OCI-LY1 (cell line): ENCODE measurements around the gene OGG1.

ENCODE experiments used
- H2AFZ ChIP-seq: fragments of 200-600 bp; sonication (generic), shearing (Covaris generic); 2 replicates; pipeline ENCODE4 v1.6.0; 2014; ENCODE audit warnings: antibody characterized with exemption, mild to moderate bottlenecking, low read length
- H3F3A ChIP-seq: fragments of 200-600 bp; sonication (generic), shearing (Covaris generic); 2 replicates; pipeline ENCODE4 v1.6.0; 2014; ENCODE audit warnings: mild to moderate bottlenecking, antibody characterized with exemption, low read length, moderate library complexity; ENCODE audit not compliant: insufficient read depth
- H3K27ac ChIP-seq: fragments of 200-600 bp; sonication (generic); 2 replicates; pipeline ENCODE4 v1.5.1; 2014; ENCODE audit warnings: low read length, mixed run types, mild to moderate bottlenecking, low read depth; ENCODE audit not compliant: poor library complexity, severe bottlenecking
- H3K27me3 ChIP-seq: fragments of 200-600 bp; sonication (generic); 2 replicates; pipeline ENCODE4 v1.6.0; 2014; ENCODE audit warnings: antibody characterized with exemption, mild to moderate bottlenecking, low read length, moderate library complexity; ENCODE audit not compliant: insufficient read depth
- H3K36me3 ChIP-seq: fragments of 200-600 bp; sonication (generic); 2 replicates; pipeline ENCODE4 v1.6.1; 2014; ENCODE audit warnings: mild to moderate bottlenecking, antibody characterized with exemption, low read length, moderate library complexity, mixed read lengths; ENCODE audit not compliant: insufficient read depth
- H3K4me1 ChIP-seq: fragments of 200-600 bp; sonication (generic); 2 replicates; pipeline ENCODE4 v1.5.1; 2014; ENCODE audit warnings: mild to moderate bottlenecking, low read length, moderate library complexity; ENCODE audit not compliant: insufficient read depth, severe bottlenecking
- H3K4me2 ChIP-seq: fragments of 200-600 bp; sonication (generic), shearing (Covaris generic); 2 replicates; pipeline ENCODE4 v1.6.1; 2014; ENCODE audit warnings: low read length
- H3K4me3 ChIP-seq: fragments of 200-600 bp; sonication (generic); 2 replicates; pipeline ENCODE4 v1.5.1; 2014; ENCODE audit warnings: low read length, low read depth, mild to moderate bottlenecking, mixed read lengths; ENCODE audit not compliant: poor library complexity, severe bottlenecking
- H3K79me2 ChIP-seq: fragments of 200-600 bp; shearing (Covaris generic); 2 replicates; pipeline ENCODE4 v1.6.1; 2016; ENCODE audit warnings: mixed run types, low read length, mixed read lengths; ENCODE audit not compliant: insufficient read depth
- H3K9ac ChIP-seq: fragments of 200-600 bp; sonication (generic), shearing (Covaris generic); 2 replicates; pipeline ENCODE4 v1.6.1; 2014; ENCODE audit warnings: mild to moderate bottlenecking, low read length, mixed read lengths
- H3K9me2 ChIP-seq: fragments of 200-600 bp; sonication (generic), shearing (Covaris generic); 2 replicates; pipeline ENCODE4 v1.6.1; 2014; ENCODE audit warnings: low read depth, mild to moderate bottlenecking, low read length, mixed read lengths
- H3K9me3 ChIP-seq: fragments of 200-600 bp; shearing (Covaris generic); 2 replicates; pipeline ENCODE4 v1.6.1; 2014; ENCODE audit warnings: low read length, mixed read lengths
- H4K20me1 ChIP-seq: fragments of 200-600 bp; sonication (generic), shearing (Covaris generic); 2 replicates; pipeline ENCODE4 v1.6.0; 2016; ENCODE audit warnings: mild to moderate bottlenecking, low read length; ENCODE audit not compliant: insufficient read depth
- CTCF ChIP-seq: fragments of 200-600 bp; sonication (generic), shearing (Covaris generic); IDR thresholded peaks from 2 replicates; pipeline ENCODE4 v1.5.1; 2017; ENCODE audit warnings: mild to moderate bottlenecking, antibody characterized with exemption, low read length, moderate library complexity, mixed read lengths
- EZH2 ChIP-seq: fragments of 200-600 bp; sonication (generic), shearing (Covaris generic); IDR thresholded peaks from 2 replicates; pipeline ENCODE4 v1.8.0; 2017; ENCODE audit warnings: borderline replicate concordance, mixed run types, mild to moderate bottlenecking, antibody characterized with exemption, low read length, moderate library complexity, mixed read lengths

Gene OGG1

GRCh38 chr3:9704347-9705322 lies 45.1 kb upstream of the OGG1 start:
- no peaks in the 10 kb centered on the region for H4K20me1 ChIP-seq
- H3K27me3 ChIP-seq: peaks cover 8% of the 10 kb centered on the region
- H3K36me3 ChIP-seq: peaks cover 15% of the 10 kb centered on the region
- H3F3A ChIP-seq: no peaks in the 10 kb centered on the region
- H3K9me3 ChIP-seq: no peaks in the 10 kb centered on the region
- no peaks in the 10 kb centered on the region for H3K79me2 ChIP-seq
- H3K4me2 ChIP-seq: no peak overlapping the region; the same call in 1 of the 2 replicates
- H2AFZ ChIP-seq: no peak overlapping the region
- no peaks in the 10 kb centered on the region for H3K9me2 ChIP-seq
- no peak overlapping the region for H3K4me3 ChIP-seq
- TF ChIP-seq CTCF (no peak), EZH2 (no peak)
- H3K27ac ChIP-seq: no peak overlapping the region
- no peak overlapping the region for H3K9ac ChIP-seq
- H3K4me1 ChIP-seq: no peaks in the 10 kb centered on the region

GRCh38 chr3:9710174-9710739 lies 39.5 kb upstream of the OGG1 start:
- Histone ChIP-seq H3K27ac (no peak overlapping the region), H3F3A (no peaks in the 10 kb centered on the region), H3K36me3 (no peaks in the 10 kb centered on the region), H3K4me3 (no peak overlapping the region), H3K4me1 (no peaks in the 10 kb centered on the region), H3K9me2 (no peaks in the 10 kb centered on the region), H3K9ac (no peak overlapping the region), H4K20me1 (no peaks in the 10 kb centered on the region), H3K4me2 (no peak overlapping the region), H3K27me3 (peaks cover 8% of the 10 kb centered on the region), H2AFZ (no peak overlapping the region), H3K9me3 (no peaks in the 10 kb centered on the region), H3K79me2 (no peaks in the 10 kb centered on the region)
- TF ChIP-seq CTCF (no peak), EZH2 (no peak)

- Histone ChIP-seq H3K9me2 (no peaks in the 10 kb centered on the region), H3F3A (no peaks in the 10 kb centered on the region), H3K4me2 (no peak overlapping the region), H3K4me3 (no peak overlapping the region), H3K79me2 (no peaks in the 10 kb centered on the region), H3K36me3 (no peaks in the 10 kb centered on the region), H3K9ac (no peak overlapping the region), H3K27me3 (peaks cover 7% of the 10 kb centered on the region), H3K4me1 (no peaks in the 10 kb centered on the region), H3K27ac (no peak overlapping the region), H3K9me3 (no peaks in the 10 kb centered on the region), H2AFZ (no peak overlapping the region), H4K20me1 (no peaks in the 10 kb centered on the region)
- no peak for TF ChIP-seq EZH2
- no peak for TF ChIP-seq CTCF
Measured at GRCh38 chr3:9712415-9712814, 37.3 kb upstream of the OGG1 start.
